ENCODE data around the gene ABHD12B. TPM values are rescaled to one million over a fixed set of nuclear protein-coding genes. Genes with fewer than 3 reads are reported as not detected.

ABHD12B gene
- total RNA-seq, 2 donors from 2014 or later = 0.80 to 55.0 TPM

GRCh38 chr14:50823762-50824636 lies 47.9 kb upstream of the ABHD12B start:
- Histone ChIP-seq H3K36me3 (ENCODE audit: control insufficient read depth, insufficient read depth, low read length) (no peaks in the 10 kb centered on the region), H3K27me3 (ENCODE audit: control insufficient read depth, insufficient read depth, low read length, poor library complexity, severe bottlenecking) (peaks cover 100% of the 10 kb centered on the region), H3K9me3 (ENCODE audit: control insufficient read depth, low read length) (no peaks in the 10 kb centered on the region), H3K4me1 (ENCODE audit: control insufficient read depth, insufficient read depth, low read length) (peaks cover 5% of the 10 kb centered on the region), H3K4me3 (ENCODE audit: low read length) (no peak overlapping the region), H3K27ac (ENCODE audit: low read depth, low read length) (no peak overlapping the region), H3K9ac (ENCODE audit: extremely low read depth, low read length, poor library complexity, severe bottlenecking) (no peak overlapping the region)
- Mint-ChIP-seq H3K27me3 (ENCODE audit: insufficient read depth) (peaks cover 99% of the 10 kb centered on the region), H3K36me3 (ENCODE audit: low read depth) (no peaks in the 10 kb centered on the region), H3K4me3 (no peak overlapping the region), H3K9me3 (peaks cover 2% of the 10 kb centered on the region), H3K27ac (no peak overlapping the region), H3K4me1 (peaks cover 23% of the 10 kb centered on the region)
- 64 to 71% methylated on average over 8 to 10 of the region's 10 CpGs for WGBS, 2 experiments (ENCODE audit: insufficient coverage in 1 of 2, insufficient read length in 1 of 2)
- TF ChIP-seq CTCF (conservative IDR thresholded peaks at IDR 0.05) = no peak
- no peak for DNase-seq

GRCh38 chr14:50825307-50825706 lies 46.5 kb upstream of the ABHD12B start:
- Histone ChIP-seq H3K4me1 (ENCODE audit: control insufficient read depth, insufficient read depth, low read length) (peaks cover 5% of the 10 kb centered on the region), H3K36me3 (ENCODE audit: control insufficient read depth, insufficient read depth, low read length) (no peaks in the 10 kb centered on the region), H3K4me3 (ENCODE audit: low read length) (no peak overlapping the region), H3K9ac (ENCODE audit: extremely low read depth, low read length, poor library complexity, severe bottlenecking) (no peak overlapping the region), H3K27ac (ENCODE audit: low read depth, low read length) (no peak overlapping the region), H3K9me3 (ENCODE audit: control insufficient read depth, low read length) (no peaks in the 10 kb centered on the region), H3K27me3 (ENCODE audit: control insufficient read depth, insufficient read depth, low read length, poor library complexity, severe bottlenecking) (peaks cover 100% of the 10 kb centered on the region)
- TF ChIP-seq CTCF (conservative IDR thresholded peaks at IDR 0.05) = no peak
- no peak overlapping the region for H3K4me3 Mint-ChIP-seq
- no peak overlapping the region for H3K27ac Mint-ChIP-seq
- no peaks in the 10 kb centered on the region for H3K36me3 Mint-ChIP-seq (ENCODE audit: low read depth)
- DNase-seq = no peak
- H3K4me1 Mint-ChIP-seq = peaks cover 23% of the 10 kb centered on the region
- H3K27me3 Mint-ChIP-seq (ENCODE audit: insufficient read depth) = peaks cover 100% of the 10 kb centered on the region
- 83 to 95% methylated on average over 1 of the region's 1 CpG for WGBS, 2 experiments (ENCODE audit: insufficient coverage in 1 of 2, insufficient read length in 1 of 2)
- peaks cover 2% of the 10 kb centered on the region for H3K9me3 Mint-ChIP-seq

GRCh38 chr14:50826681-50827080 lies 45.2 kb upstream of the ABHD12B start:
- no peak overlapping the region for H3K27ac Mint-ChIP-seq
- H3K27me3 ChIP-seq (ENCODE audit: control insufficient read depth, insufficient read depth, low read length, poor library complexity, severe bottlenecking) = peaks cover 94% of the 10 kb centered on the region
- no peak overlapping the region for H3K4me3 Mint-ChIP-seq
- H3K4me3 ChIP-seq (ENCODE audit: low read length) = no peak overlapping the region
- H3K27ac ChIP-seq (ENCODE audit: low read depth, low read length) = peak overlapping the region; percentile 47
- H3K4me1 Mint-ChIP-seq = peaks cover 27% of the 10 kb centered on the region
- no peaks in the 10 kb centered on the region for H3K36me3 ChIP-seq (ENCODE audit: control insufficient read depth, insufficient read depth, low read length)
- TF ChIP-seq CTCF (conservative IDR thresholded peaks at IDR 0.05) = no peak
- H3K9me3 ChIP-seq (ENCODE audit: control insufficient read depth, low read length) = no peaks in the 10 kb centered on the region
- H3K4me1 ChIP-seq (ENCODE audit: control insufficient read depth, insufficient read depth, low read length) = peaks cover 5% of the 10 kb centered on the region
- peaks cover 93% of the 10 kb centered on the region for H3K27me3 Mint-ChIP-seq (ENCODE audit: insufficient read depth)
- DNase-seq = no peak
- H3K36me3 Mint-ChIP-seq (ENCODE audit: low read depth) = no peaks in the 10 kb centered on the region
- peaks cover 2% of the 10 kb centered on the region for H3K9me3 Mint-ChIP-seq
- no peak overlapping the region for H3K9ac ChIP-seq (ENCODE audit: extremely low read depth, low read length, poor library complexity, severe bottlenecking)
- WGBS, 2 experiments (ENCODE audit: insufficient coverage in 1 of 2, insufficient read length in 1 of 2) = 85 to 88% methylated on average over 7 to 8 of the region's 8 CpGs

All from endodermal cell (in vitro differentiated cells).